SJSA1 (cell line): ENCODE measurements around the gene ARRDC4. TPM values are rescaled to one million over a fixed set of nuclear protein-coding genes. Genes with fewer than 3 reads are reported as not detected.

Source experiments
- DNase-seq, 2 experiments: peaks; one replicate each; pipeline ENCODE4 v3.0.0-alpha.2; 2015 to 2020; ENCODE audit warnings: low spot score in 2 of 2, low read depth in 1 of 2
- H3K27ac ChIP-seq: fragments of 250-450 bp; sonication (Bioruptor Pico); 2 replicates; pipeline ENCODE4 v1.5.1; 2020; ENCODE audit warnings: mild to moderate bottlenecking, moderate library complexity
- H3K27me3 ChIP-seq: fragments of 250-450 bp; sonication (Bioruptor Pico); replicated peaks from 2 replicates; pipeline ENCODE4 v1.5.1; 2020; ENCODE audit warnings: mild to moderate bottlenecking, moderate library complexity
- H3K36me3 ChIP-seq: fragments of 250-450 bp; sonication (Bioruptor Pico); 2 replicates; pipeline ENCODE4 v1.5.1; 2020; ENCODE audit warnings: mild to moderate bottlenecking
- H3K4me1 ChIP-seq: fragments of 250-450 bp; sonication (Bioruptor Pico); replicated peaks from 2 replicates; pipeline ENCODE4 v1.6.1; 2021; ENCODE audit warnings: mild to moderate bottlenecking
- H3K4me3 ChIP-seq: fragments of 250-450 bp; sonication (Bioruptor Pico); 2 replicates; pipeline ENCODE4 v1.5.1; 2020; ENCODE audit warnings: mild to moderate bottlenecking
- H3K9me3 ChIP-seq: fragments of 250-450 bp; sonication (Bioruptor Pico); replicated peaks from 2 replicates; pipeline ENCODE4 v1.5.1; 2020; ENCODE audit warnings: mild to moderate bottlenecking
- total RNA-seq: library from RNA; depleted of rRNA; stranded (reverse); fragments of >200 nt; shearing (Covaris generic); gene quantifications from 2 replicates; pipeline ENCODE4 v1.2.3, GENCODE V29; 2014

Gene ARRDC4
- total RNA-seq, 1 experiment from 2014 or later, result 4.2 TPM

DNA sequence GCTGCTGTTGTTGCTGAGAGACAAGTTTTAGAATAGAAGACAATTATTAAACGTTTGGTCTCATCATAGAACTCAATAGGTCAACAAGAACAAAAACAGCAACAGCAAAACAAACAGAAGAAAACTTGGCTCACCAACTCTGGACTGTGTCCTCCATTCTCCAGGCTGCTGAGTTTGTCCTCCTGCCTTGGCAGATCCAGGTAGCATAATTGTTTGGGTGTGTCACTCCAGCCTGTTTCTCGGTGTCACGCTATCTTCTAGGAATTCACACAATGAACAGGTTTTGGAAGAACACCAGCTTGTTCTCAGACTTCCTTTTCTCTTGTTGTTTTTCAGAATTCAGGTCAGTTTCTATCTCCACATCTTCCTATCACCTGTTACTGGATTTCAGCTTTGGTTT, 34.7 kb downstream of the ARRDC4 start:
- DNase-seq, result no peak
- Histone ChIP-seq H3K27ac (no peak overlapping the region), H3K27me3 (no peaks in the 10 kb centered on the region), H3K4me3 (no peak overlapping the region), H3K4me1 (peaks cover 6% of the 10 kb centered on the region), H3K9me3 (peaks cover 4% of the 10 kb centered on the region; the same call in 1 of the 2 replicates), H3K36me3 (no peaks in the 10 kb centered on the region)

DNA sequence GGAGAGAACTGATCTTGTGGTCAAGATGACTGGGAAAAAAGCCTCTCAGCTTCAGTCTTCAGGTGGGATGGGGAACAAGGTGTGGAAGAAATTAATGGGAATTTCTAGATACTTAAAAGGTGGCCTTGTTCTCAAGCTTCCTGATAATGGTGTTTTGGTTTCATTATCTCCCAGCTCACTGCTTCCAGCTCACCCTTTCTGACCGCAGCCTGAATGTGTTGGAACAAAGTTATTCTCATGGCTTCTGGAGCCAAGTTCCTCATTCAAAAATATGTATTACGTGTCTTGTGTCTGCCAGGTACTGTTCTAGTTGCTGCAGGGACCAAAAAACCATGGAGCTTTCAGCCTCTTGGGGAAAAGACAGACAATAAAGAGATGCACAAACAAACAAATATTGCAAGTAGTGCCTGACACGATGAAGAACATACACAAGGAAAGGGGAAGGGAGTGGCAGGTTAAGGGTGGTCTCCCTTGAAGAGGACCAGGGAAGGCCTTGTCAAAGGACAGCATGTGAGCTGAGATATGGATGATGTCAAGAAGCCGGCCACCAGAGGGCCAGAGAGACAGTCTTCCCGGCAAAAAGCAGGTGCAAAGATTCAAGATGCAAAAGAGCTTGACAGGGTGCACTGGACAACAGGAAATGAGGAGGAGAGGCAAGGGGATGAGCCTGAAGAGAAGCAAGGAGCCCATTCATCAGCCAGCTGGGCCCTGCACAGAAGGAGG, 35.5 kb downstream of the ARRDC4 start:
- Histone ChIP-seq H3K9me3 (peaks cover 4% of the 10 kb centered on the region; the same call in 1 of the 2 replicates), H3K36me3 (no peaks in the 10 kb centered on the region), H3K27me3 (no peaks in the 10 kb centered on the region), H3K27ac (no peak overlapping the region), H3K4me1 (peaks cover 11% of the 10 kb centered on the region), H3K4me3 (no peak overlapping the region)
- DNase-seq, result no peak

DNA sequence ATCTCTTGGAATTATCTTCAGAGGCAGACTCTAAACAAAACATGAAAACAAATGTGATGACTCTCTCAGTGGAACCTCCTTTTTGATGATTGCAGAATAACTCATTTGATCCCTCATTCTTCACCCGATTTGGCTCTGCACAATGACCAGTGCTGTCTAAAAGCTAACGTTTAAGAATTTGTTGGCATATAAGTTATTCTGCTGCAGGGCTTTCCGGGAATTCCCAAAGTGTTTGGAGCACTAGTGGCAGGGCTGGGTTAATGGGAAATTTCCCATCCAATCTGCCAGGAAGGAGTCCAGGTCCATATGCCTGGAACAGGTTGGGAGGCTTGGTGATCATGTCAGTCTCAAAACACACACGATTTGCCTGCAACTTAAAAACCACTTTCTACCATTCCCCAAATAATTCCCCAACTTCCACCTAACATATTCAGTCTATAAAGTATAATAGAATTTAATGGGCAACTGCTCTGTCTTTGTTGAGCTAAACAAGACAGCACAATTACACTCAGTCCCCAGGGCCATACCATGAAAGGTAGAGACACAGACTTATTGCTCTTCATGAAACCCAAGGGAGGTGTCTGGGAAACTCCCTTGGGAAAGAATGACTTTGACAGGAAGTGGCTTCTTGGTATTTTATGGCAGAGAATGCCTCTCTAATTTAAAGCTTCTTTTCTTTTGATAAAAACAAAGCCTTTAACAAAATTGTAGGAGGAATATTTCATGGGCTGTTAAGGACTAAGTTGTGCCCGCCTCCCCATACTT, 38.0 kb downstream of the ARRDC4 start:
- no peaks in the 10 kb centered on the region for H3K36me3 ChIP-seq
- no peaks in the 10 kb centered on the region for H3K27me3 ChIP-seq
- peak in 1 of 2 experiments; percentile 8 for DNase-seq
- H3K4me3 ChIP-seq, result no peak overlapping the region
- H3K4me1 ChIP-seq, result peaks cover 11% of the 10 kb centered on the region
- peaks cover 9% of the 10 kb centered on the region for H3K9me3 ChIP-seq
- H3K27ac ChIP-seq, result peak overlapping the region; percentile 22; the same call in 1 of the 2 replicates

DNA sequence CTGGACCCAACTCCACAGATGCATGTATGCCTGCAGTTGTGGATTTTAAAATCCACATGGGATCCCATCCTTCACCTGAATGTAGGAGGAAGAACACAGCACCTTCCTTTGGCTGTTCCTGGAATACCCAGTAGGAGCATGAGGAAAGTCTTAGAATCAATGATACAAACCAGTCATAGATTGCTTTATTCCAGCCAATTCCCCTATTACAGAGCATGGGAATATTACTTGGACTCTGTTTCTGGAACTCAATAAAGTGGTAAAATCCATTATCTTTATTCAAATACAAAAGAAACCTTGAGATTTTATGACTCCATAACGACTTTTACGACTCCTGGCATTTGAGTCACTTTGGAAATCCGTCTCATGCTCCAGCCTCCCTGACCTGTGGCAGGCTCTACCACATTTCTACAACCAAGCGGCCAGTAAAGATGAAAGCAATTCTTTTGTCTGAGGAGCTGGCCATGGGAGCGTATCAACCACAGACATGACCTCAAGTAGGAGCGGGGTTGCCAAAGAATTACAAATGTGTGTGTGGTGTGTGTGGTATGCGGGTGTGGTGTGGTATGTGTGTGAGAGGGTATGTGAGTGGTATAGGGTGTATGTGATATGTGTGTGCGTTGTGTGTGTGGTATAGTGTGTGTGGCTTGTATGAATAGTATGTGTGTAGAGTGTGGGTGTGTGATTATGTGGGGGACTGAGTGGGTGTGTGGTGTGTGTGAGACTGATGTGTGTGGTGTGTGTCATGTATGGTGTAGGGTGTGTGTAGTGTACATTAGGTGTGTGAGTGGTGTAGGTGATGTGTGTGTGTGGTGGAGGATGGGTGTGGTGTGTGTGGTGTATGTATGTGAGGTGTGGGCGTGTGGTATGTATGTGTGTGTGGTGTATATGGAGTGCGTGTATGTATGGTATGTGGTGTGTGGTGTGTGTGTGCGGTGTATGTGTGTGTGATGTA, 40.0 kb downstream of the ARRDC4 start:
- Histone ChIP-seq H3K9me3 (peaks cover 9% of the 10 kb centered on the region), H3K27me3 (no peaks in the 10 kb centered on the region), H3K27ac (no peak overlapping the region), H3K4me1 (peaks cover 11% of the 10 kb centered on the region), H3K4me3 (no peak overlapping the region), H3K36me3 (no peaks in the 10 kb centered on the region)
- peak in 1 of 2 experiments; percentile 20 for DNase-seq

DNA sequence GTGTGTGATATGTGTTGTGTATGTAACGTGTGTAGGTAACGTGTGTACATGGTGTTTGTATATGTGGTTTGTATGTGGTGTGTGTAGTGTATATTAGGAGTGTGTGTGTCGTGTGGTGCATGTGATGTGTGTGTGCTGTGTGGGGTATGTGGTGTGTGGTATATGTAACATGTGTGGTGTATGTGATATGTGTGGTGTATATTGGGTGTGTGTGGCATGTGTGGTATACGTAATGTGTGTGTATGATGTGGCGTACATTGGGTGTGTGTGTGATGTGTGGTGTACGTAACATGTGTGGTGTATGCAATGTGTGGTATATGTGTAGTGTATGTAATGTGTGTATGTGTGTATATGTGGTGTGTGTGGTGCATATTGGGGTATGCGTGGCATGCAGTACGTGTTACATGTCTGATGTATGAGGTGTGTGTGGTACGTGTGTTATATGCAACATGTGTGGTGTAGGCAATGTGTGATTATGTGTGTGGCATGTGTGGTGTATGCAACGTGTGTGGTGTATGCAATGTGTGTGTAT, 41.2 kb downstream of the ARRDC4 start:
- H3K4me1 ChIP-seq, result peaks cover 11% of the 10 kb centered on the region
- no peaks in the 10 kb centered on the region for H3K36me3 ChIP-seq
- H3K27ac ChIP-seq, result no peak overlapping the region
- H3K4me3 ChIP-seq, result no peak overlapping the region
- peaks cover 5% of the 10 kb centered on the region; the same call in 1 of the 2 replicates for H3K9me3 ChIP-seq
- no peaks in the 10 kb centered on the region for H3K27me3 ChIP-seq
- DNase-seq, result no peak

DNA sequence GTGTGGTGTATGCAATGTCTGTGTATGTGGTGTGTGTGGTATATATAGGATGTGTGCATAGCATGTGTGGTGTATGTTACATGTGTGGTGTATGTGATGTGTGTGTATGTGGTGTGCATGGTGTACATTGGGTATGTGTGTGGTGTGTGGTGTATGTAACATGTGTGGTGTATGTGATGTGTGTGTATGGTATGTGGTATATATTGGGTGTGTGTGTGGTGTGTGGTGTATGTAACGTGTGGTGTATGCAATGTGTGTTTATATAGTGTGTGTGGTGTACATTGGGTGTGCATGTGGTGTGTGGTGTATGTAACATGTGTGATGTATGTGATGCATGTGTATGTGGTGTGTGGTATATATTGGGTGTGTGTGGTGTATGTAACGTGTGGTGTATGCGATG, 41.9 kb downstream of the ARRDC4 start:
- H3K36me3 ChIP-seq, result no peaks in the 10 kb centered on the region
- no peak overlapping the region for H3K4me3 ChIP-seq
- DNase-seq, result no peak
- H3K27me3 ChIP-seq, result no peaks in the 10 kb centered on the region
- no peak overlapping the region for H3K27ac ChIP-seq
- peaks cover 5% of the 10 kb centered on the region; the same call in 1 of the 2 replicates for H3K9me3 ChIP-seq
- H3K4me1 ChIP-seq, result peaks cover 11% of the 10 kb centered on the region

DNA sequence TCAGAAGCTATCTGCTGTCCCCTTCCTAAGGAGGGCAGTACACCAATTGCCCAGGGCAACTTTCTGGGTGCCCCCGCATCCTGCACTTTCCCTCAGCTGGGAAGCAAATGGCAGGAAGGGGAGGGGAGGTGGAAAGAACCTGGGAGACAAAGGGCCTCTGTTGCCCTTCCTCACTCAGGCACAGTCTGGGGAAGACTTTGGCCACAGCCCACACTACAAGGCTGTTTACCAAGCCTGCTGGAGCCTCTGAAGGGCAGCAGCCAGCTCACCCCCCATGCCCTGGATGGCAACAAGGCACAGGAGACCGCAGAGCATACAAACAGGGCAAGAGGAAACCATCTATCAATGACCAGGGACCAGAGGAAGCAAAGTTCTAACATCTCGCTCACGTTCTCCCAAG, 42.4 kb downstream of the ARRDC4 start:
- no peak overlapping the region for H3K4me3 ChIP-seq
- H3K27me3 ChIP-seq, result no peaks in the 10 kb centered on the region
- H3K36me3 ChIP-seq, result no peaks in the 10 kb centered on the region
- peaks cover 11% of the 10 kb centered on the region for H3K4me1 ChIP-seq
- no peak overlapping the region for H3K27ac ChIP-seq
- H3K9me3 ChIP-seq, result peaks cover 5% of the 10 kb centered on the region; the same call in 1 of the 2 replicates
- no peak for DNase-seq

DNA sequence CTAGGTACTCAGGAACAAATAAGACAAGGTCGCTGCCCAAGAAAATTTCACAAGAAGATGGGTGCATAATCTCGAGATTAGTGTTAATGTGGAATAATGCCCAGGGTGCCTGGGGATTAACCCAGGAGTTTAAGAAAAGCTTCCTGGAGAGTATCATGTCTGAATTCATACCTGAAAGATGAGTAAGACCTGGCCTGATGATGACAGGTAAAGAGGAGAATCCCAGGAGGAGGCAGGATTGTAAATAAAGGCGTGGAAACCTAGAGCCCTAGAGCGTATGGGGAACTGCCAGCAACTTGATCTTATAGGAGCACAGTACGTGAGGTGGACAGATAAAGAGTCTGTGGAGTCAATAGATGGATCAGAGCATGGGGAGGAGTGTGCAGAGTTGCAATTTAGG, 43.0 kb downstream of the ARRDC4 start:
- H3K9me3 ChIP-seq, result peaks cover 5% of the 10 kb centered on the region; the same call in 1 of the 2 replicates
- H3K4me3 ChIP-seq, result no peak overlapping the region
- no peaks in the 10 kb centered on the region for H3K27me3 ChIP-seq
- no peak for DNase-seq
- H3K4me1 ChIP-seq, result peaks cover 8% of the 10 kb centered on the region
- H3K36me3 ChIP-seq, result no peaks in the 10 kb centered on the region
- no peak overlapping the region for H3K27ac ChIP-seq

DNA sequence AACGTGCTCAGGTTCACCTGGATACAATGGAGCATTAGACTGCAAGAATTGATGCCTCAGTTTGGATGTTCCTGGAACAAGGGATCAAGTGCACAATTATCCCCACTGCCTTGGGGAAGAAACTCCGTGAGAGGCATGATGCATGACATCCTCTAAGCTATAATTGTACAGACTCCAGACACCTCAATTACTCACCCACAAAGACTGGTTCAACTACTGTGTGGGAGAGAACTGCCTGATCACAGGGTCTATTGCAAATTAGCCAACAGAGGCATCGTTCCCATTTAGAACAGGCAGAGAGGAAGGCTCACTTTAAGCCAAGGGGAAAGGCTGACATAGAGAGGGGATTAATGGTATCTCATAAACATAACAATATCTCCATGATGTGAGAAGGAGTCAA, 43.5 kb downstream of the ARRDC4 start:
- DNase-seq, result no peak

DNA sequence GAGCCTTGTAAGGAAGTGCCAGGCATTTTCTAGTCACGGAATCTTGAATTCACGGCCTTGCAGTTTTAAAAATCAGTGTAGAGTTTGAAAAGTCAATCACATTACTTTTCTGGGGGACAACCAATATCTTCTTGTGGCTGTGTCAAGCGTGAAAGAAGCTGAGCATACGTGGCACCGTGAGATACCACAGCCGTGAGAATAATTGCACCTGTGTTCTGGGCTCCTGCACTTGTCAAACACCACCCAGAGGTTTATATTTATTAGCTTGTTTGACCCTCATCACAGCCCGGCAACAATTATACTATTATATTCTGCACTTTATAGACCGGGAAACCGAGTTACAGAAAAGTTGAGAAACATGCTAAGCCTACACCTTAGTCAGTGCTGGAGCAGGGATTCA, 45.2 kb downstream of the ARRDC4 start:
- Histone ChIP-seq H3K36me3 (no peaks in the 10 kb centered on the region), H3K27ac (no peak overlapping the region), H3K4me1 (0 out of 2 replicates have a peak, but pooled peaks cover 2% of the 10 kb centered on the region), H3K27me3 (no peaks in the 10 kb centered on the region), H3K9me3 (peaks cover 5% of the 10 kb centered on the region; the same call in 1 of the 2 replicates), H3K4me3 (no peak overlapping the region)
- DNase-seq, result no peak

More for the DNA sequence above, 43.5 kb downstream of the ARRDC4 start:
- no peaks in the 10 kb centered on the region for H3K27me3 ChIP-seq
- H3K4me1 ChIP-seq, result 0 out of 2 replicates have a peak, but pooled peaks cover 5% of the 10 kb centered on the region
- H3K27ac ChIP-seq, result no peak overlapping the region
- no peak overlapping the region for H3K4me3 ChIP-seq
- peaks cover 5% of the 10 kb centered on the region; the same call in 1 of the 2 replicates for H3K9me3 ChIP-seq
- no peaks in the 10 kb centered on the region for H3K36me3 ChIP-seq

DNA sequence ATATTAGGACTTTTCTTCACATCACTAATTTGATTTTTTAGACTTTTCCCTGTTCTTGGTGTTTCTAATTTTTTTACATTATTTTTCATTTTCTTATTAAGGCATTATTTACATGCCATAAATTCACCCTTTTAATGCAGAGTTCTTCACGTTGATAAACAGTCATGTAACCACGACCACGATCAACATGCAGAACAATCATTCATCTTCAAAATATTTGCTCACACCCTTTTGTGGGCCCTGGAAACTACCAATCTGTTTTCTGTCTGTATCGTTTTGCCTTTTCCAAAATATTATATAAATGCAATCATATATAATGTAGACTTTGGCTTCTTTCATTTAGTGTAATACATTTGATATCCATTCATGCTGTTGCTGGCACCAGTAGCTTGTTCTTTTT, 48.7 kb downstream of the ARRDC4 start:
- H3K9me3 ChIP-seq, result no peaks in the 10 kb centered on the region
- H3K4me3 ChIP-seq, result no peak overlapping the region
- no peaks in the 10 kb centered on the region for H3K27me3 ChIP-seq
- H3K36me3 ChIP-seq, result no peaks in the 10 kb centered on the region
- no peaks in the 10 kb centered on the region for H3K4me1 ChIP-seq
- no peak overlapping the region for H3K27ac ChIP-seq
- no peak for DNase-seq

DNA sequence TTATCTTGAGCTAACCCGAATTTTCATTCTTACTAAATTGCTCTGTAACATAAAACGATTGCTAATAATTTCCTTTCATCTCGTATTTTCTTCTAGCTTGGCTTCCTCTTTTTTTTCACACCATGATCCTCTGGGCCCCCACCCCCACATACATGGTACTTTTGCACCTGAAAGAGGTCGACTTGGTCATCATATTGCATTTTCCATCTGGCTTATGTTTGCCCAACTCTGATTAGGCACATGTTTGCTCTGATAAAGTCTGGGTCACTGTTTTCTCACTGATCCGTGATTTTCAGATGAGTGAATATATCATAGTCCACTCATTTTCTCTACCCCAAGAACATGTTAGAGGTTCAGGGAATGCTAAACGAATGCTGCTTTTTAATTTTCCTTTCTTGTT, 49.5 kb downstream of the ARRDC4 start:
- Histone ChIP-seq H3K36me3 (no peaks in the 10 kb centered on the region), H3K9me3 (no peaks in the 10 kb centered on the region), H3K4me3 (no peak overlapping the region), H3K27me3 (no peaks in the 10 kb centered on the region), H3K27ac (no peak overlapping the region), H3K4me1 (no peaks in the 10 kb centered on the region)
- DNase-seq, result no peak

DNA sequence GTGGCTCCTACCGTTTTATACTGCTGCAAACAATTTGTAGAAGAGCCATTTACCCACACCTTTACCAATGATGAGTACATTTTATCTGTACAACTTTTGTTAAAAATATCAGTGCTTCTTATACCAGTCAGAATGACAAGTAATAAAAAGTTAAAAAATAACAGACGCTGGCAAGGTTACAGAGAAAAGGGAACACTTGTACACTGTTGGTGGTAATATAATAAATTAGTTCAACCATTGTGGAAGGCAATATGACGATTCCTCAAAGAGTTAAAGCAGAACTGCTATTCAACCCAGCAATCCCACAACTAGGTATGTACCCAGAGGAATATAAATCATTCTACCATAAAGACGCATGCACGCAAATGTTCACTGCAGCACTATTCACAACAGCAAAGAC, 51.9 kb downstream of the ARRDC4 start:
- H3K4me1 ChIP-seq, result no peaks in the 10 kb centered on the region
- no peak overlapping the region for H3K4me3 ChIP-seq
- no peaks in the 10 kb centered on the region for H3K27me3 ChIP-seq
- no peak overlapping the region for H3K27ac ChIP-seq
- H3K36me3 ChIP-seq, result no peaks in the 10 kb centered on the region
- DNase-seq, result no peak
- H3K9me3 ChIP-seq, result no peaks in the 10 kb centered on the region
